Measurements from ENCODE around the gene SMAD2. TPM values are rescaled to one million over a fixed set of nuclear protein-coding genes. Genes with fewer than 3 reads are reported as not detected.

Gene SMAD2
- total RNA-seq, 4 donors from 2014 or later = 54.5 to 105 (median 83.6) TPM

DNA sequence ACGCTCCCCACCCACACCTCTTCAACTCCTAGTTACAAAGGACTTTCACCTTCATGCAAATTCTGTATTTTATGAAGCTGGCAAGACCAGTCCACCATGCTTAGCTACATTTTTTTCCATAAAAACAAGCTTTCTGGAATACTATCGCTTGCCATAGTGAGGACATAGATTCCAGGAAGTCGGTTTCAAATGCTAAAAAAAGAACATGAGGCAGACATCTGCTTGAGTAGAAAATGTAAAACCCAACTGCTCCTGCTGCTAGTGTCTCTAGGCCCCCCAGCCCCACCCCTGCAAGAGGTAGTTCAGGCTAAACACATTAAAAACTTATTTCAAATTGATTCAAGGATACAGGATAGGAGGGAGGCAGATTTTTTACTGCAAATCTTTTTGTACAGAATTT, 148.9 kb downstream of the SMAD2 start:
- 54 to 59% methylated on average over 3 of the region's 3 CpGs for WGBS, 2 donors
- intact Hi-C loops (cut with DNase I; ENCODE audit: low total_unique reads) = no loop called here
- DNase-seq (ENCODE audit: low spot score in 2 of 2) = no peak
- TF ChIP-seq CTCF (IDR thresholded peaks at IDR 0.05) = no peak
- TF ChIP-seq POLR2A (IDR thresholded peaks at IDR 0.05) = no peak
- no peak overlapping the region for H3K4me3 ChIP-seq (ENCODE audit: low read depth, poor library complexity, severe bottlenecking)

- TF ChIP-seq CTCF (IDR thresholded peaks at IDR 0.05) (no peak), POLR2A (IDR thresholded peaks at IDR 0.05) (no peak)
- no peak for DNase-seq (ENCODE audit: low spot score in 2 of 2)
Measured at GRCh38 chr18:47780011-47780725, 150.3 kb downstream of the SMAD2 start.

DNA sequence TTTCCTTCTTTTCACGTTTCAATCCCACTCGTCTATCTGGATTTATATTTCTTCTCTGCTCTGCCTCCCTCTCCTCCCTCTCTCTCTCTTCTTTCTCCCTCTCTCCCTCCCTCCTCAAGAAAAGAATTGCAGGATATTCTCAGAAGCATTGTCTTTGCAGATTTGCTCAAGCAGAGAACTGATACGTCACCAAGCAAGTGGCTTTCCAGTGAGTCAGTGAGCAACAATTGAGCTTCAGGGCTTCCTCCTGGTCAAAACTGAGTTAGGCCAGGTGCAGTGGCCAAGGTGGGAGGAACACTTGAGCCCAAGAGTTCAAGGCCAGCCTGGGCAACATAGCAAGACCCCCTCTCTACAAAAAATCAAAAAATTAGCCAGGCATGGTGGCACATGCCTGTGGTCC, 151.1 kb downstream of the SMAD2 start:
- DNase-seq (ENCODE audit: low spot score in 2 of 2) = no peak
- no peak overlapping the region for H3K4me3 ChIP-seq (ENCODE audit: low read depth, poor library complexity, severe bottlenecking)
- WGBS, 2 donors = 71 to 78% methylated on average over 3 of the region's 3 CpGs
- intact Hi-C loops (cut with DNase I; ENCODE audit: low total_unique reads) = no loop called here
- TF ChIP-seq POLR2A (IDR thresholded peaks at IDR 0.05) (no peak), CTCF (IDR thresholded peaks at IDR 0.05) (no peak)

More at GRCh38 chr18:47780011-47780725, 150.3 kb downstream of the SMAD2 start:
- intact Hi-C loops (cut with DNase I; ENCODE audit: low total_unique reads) = no loop called here
- WGBS, 2 donors = 81 to 86% methylated on average over 11 of the region's 11 CpGs
- no peak overlapping the region for H3K4me3 ChIP-seq (ENCODE audit: low read depth, poor library complexity, severe bottlenecking)

GRCh38 chr18:47777626-47778025, 152.8 kb downstream of the SMAD2 start:
- TF ChIP-seq POLR2A (IDR thresholded peaks at IDR 0.05) (no peak), CTCF (IDR thresholded peaks at IDR 0.05) (no peak)
- no peak for DNase-seq (ENCODE audit: low spot score in 2 of 2)
- 87 to 90% methylated on average over 2 of the region's 2 CpGs for WGBS, 2 donors
- intact Hi-C loops (cut with DNase I; ENCODE audit: low total_unique reads) = no loop called here
- no peak overlapping the region for H3K4me3 ChIP-seq (ENCODE audit: low read depth, poor library complexity, severe bottlenecking)

GRCh38 chr18:47775961-47776360, 154.5 kb downstream of the SMAD2 start:
- H3K4me3 ChIP-seq (ENCODE audit: low read depth, poor library complexity, severe bottlenecking) = no peak overlapping the region
- WGBS, 2 donors = 73 to 75% methylated on average over 5 of the region's 5 CpGs
- intact Hi-C loops (cut with DNase I; ENCODE audit: low total_unique reads) = no loop called here
- TF ChIP-seq CTCF (IDR thresholded peaks at IDR 0.05) = no peak
- TF ChIP-seq POLR2A (IDR thresholded peaks at IDR 0.05) = no peak
- no peak for DNase-seq (ENCODE audit: low spot score in 2 of 2)

- intact Hi-C loops (cut with DNase I; ENCODE audit: low total_unique reads) = no loop called here
- H3K4me3 ChIP-seq (ENCODE audit: low read depth, poor library complexity, severe bottlenecking) = no peak overlapping the region
- TF ChIP-seq POLR2A (IDR thresholded peaks at IDR 0.05) (no peak), CTCF (IDR thresholded peaks at IDR 0.05) (no peak)
- 77 to 82% methylated on average over 2 of the region's 2 CpGs for WGBS, 2 donors
- no peak for DNase-seq (ENCODE audit: low spot score in 2 of 2)
Measured at GRCh38 chr18:47773931-47774330, 156.5 kb downstream of the SMAD2 start.

All from lower leg skin (tissue), 4 donors.